ENCODE data around the gene RBM20. TPM values are rescaled to one million over a fixed set of nuclear protein-coding genes. Genes with fewer than 3 reads are reported as not detected.

RBM20 gene
- total RNA-seq, 1 donor from 2014 or later: 0.13 TPM

DNA sequence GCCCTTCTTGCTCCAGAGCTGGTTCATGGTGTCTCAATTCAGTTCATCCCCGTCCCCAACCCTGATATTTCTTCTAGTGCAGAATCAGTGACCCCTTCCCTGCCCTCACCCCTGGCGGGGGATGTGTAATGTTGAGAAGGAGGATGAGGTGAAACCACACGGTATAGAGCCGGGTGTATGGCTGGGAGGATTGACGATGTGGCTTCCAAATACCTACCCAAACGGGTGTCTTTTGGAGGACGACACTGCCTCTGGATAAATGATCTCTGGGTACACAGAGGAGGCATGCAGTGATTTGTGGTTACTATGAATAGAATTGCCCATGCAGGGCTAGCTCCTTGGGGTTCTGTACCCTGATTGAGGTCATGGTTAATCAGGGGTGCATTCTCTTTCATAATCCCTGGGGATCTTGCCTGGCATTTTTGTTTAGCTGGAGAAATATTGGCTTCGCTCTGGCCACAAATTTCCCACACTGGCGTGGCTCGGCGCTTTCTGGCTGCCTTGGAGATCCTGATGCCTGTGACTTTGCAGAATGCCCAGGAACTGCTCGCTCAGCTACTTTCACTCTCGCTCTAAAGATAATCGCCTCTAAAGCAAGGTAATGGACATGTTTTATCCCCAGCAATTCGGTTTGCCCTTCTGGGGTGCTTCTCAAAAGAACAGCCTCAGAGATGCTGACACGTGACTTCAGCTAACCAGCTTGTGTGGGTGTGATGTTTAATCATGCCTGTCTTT is 89.2 kb downstream of the RBM20 start:
- no peak for DNase-seq (ENCODE audit: low read depth, low spot score)

DNA sequence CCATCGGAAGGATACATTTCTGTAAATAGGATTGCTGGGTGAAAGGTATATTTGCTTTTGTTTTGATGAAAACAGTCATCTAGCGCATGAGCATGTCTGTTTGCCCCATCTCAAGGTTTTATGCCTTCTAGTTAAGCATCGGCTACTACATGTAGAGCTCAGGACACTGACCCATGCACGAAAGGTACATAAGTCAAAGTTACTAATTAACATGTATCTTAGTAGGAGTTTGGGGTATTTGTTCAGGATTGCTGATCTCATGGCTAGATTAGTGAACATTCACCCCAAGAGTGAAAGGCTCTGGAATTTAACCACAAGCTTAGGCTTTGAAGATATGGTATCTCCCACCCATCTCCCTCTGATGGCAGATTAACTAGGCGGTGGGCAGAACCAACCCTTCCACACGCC is 91.5 kb downstream of the RBM20 start:
- DNase-seq (ENCODE audit: low read depth, low spot score): no peak

DNA sequence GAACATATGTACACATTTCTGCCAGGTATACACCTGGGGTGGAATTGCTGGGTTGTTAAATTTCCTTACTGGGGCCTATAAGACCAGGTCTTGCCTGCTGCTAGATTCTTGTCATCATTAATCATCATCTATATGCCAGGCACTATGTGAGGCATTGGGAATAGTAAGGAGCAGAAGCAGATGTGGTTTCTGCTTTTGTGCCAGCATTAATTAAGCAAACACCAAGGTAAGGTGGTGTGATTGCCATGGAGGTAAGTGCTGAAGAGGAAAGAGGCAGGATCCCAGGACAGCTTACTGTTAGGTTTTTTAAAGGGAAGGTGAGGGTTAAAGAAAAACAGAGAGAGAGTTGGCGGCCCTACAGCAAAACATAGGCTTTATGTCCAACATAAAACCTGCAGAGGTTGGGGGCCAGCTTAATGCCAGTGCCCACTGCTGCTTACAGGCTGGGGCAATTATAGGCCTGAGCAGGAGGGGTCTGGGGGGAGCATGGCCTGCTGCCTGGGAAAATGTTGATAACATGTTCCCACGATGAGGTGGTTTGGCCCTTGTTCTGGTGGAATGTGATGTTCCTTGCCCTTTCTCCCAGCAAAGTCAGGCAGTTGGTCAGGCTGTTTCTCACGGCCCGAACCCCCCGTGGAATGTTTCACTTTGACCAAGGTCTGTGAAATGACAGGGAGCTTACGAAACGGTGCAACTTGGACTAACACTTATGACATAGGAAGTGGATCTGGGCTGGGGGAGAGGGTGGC is 93.9 kb downstream of the RBM20 start:
- DNase-seq (ENCODE audit: low read depth, low spot score): no peak

DNA sequence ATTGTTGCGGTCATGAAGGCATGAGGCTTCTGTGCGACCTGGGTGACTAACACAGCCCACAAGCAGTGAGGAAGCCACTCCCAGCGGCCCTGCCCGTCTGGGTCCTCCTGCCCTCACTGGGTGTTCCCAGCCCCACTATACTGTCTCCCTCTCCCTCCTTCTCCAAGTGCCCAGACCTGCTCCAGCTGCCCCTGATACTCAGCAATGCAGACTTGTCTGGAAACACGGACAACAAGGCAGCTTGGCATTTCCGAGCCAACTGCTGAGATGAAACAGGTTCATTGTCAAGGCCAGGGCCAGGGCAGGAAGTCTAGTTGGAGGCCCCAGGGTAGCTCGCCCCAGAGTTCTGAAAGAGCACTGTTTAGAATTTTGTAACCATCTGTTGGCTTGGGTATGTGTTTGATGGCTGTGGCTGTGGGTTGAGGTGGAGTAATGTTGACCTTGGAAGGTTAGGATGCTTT is 95.7 kb downstream of the RBM20 start:
- no peak for DNase-seq (ENCODE audit: low read depth, low spot score)

DNA sequence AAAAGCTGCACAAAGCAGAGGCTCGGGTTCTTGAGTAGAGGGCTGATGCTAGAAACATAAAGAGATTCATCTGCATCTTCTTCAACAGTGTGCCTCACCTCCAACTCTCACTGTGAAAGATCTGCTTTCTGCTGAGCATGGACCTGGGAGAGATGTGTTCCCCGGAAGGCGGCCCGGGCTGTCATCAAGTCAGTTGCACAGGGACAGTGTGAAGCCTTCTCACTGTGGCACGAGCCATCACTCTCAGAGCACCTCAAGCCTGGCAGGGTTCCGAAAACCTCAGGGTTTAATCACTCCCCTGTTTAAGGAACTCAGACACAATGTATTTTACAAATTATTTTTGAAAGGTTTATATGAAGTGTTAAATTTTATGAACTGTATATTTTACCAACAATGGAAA is 98.7 kb downstream of the RBM20 start:
- DNase-seq (ENCODE audit: low read depth, low spot score): no peak

DNA sequence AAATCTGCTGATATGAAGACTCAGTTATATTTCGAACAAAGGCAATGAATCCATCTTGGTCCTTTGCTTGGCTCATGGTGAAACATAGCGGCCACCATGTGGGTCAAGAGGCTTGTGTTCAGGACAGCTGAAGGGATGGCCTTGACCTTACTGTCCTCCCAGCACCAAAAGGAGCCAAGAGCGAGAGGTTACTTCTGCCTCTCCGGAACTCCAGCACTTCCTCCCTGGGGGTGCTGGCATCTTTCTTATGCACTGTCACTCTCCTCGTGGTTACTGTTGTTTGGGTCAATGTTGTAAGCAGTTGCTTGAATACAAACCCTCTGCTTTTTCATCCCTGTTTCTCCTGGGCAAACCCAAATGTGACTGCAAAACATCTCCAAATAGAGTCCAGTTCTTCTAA is 100.6 kb downstream of the RBM20 start:
- no peak for DNase-seq (ENCODE audit: low read depth, low spot score)

DNA sequence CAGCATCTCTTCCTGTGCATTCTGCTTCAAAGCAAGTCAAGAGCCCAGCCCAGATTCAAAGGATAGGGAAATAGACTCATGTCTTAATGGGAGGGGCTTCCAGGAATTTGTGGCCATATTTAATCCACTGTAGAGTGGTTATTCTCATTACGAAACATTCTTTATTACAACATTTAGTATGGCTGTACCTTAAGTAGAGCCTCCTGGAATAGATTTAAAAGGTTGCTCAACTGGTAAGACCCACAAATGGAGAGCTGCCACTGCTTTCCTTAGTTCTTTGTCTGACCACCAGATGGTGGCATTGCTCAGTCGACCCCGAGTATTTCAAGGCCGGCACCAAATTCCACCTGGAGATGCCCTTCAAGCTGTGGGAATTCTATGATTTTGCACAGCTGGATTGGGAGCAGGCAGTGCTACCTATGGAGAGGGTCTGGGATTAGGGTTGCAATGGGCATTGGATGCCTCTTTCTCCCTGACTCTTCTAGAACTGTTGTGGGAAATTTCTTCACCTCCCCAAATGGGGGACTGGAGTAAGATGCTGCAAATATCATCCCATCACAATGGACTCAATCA is 102.2 kb downstream of the RBM20 start:
- peak; percentile 51 for DNase-seq (ENCODE audit: low read depth, low spot score)

DNA sequence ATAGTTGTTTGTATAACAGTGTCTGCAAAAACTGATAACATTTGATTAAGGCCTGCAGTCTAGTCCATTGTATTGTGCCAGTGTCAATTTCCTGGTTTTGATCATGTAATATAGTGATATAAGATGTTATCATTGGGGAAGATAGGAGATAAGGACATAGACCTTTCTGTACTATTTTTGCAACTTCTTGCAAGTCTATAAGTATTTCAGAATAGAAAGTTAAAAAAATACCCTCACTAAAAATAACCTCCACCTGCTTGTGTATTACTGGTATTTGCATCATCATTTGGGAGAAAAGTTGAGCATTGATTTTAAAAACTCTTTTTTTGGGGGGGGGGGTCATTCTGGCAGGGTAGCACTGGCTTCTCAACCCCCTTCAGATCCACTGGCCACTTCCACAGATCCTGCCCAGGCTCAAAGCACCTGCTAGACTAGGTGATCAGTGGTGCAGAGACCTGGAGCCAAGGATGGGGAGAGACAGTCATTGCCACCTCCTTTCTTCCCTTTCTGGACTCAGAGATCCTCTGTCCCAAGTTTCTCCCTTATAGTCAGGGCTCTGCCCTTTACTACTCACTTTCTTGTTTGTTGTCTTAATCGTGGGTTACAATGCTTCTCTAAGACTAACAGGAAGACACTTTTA is 103.0 kb downstream of the RBM20 start:
- no peak for DNase-seq (ENCODE audit: low read depth, low spot score)

DNA sequence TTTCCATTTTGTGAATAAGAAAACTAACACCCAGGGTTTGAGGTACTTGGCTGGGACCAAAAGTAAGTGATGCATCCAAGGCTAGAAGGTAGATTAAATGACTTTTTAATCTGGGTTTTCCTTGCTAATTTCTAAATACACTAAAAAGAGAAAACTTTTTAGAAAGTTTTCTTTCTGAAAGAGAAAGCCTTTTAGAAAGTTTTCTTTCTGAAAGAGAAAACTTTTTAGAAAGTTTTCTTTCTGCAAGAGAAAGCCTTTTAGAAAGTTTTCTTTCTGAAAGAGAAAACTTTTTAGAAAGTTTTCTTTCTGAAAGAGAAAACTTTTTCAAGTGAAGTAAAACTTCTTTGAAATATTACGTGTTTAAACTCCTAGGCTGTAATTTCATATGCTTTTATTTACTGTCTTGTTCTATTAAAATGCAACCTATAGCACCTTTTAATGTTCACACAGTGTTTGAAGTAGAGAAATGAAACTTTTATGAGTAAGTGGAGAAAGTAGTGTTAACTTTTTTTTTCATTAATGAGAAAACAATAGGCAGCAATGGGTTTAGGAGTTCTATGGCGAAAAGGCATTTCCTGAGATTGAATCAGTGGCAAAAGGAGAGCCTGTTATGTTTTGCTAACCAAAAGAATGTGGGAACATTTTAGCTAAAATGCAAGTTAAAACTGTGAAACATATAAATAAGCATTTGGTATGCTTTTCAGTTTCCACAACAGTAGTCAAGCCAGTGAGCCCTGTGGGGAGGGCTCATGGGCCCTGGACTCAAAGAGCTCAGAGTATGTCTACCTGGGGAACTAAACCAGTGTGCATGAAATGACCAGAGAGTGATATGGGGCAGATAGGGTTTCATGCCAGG is 103.7 kb downstream of the RBM20 start:
- DNase-seq (ENCODE audit: low read depth, low spot score): peak; percentile 47

DNA sequence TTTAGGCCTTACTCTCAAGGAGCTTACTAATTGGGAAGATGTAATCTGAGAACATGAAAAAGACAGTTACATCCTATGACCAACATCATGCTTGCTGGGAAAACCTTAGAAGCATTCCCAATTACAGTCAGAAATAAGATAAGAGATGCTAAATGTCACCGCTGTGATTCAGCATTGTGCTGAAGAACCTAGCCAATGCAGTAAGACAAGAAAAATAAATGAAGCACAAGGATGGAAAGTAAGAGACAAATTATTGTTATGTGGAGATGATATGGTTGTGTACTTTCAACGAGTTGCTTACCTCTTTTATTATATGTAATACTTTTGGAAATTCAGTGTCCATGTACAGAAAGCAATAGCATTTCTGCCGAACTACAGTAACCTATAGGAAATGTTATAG is 104.8 kb downstream of the RBM20 start:
- no peak for DNase-seq (ENCODE audit: low read depth, low spot score)

DNA sequence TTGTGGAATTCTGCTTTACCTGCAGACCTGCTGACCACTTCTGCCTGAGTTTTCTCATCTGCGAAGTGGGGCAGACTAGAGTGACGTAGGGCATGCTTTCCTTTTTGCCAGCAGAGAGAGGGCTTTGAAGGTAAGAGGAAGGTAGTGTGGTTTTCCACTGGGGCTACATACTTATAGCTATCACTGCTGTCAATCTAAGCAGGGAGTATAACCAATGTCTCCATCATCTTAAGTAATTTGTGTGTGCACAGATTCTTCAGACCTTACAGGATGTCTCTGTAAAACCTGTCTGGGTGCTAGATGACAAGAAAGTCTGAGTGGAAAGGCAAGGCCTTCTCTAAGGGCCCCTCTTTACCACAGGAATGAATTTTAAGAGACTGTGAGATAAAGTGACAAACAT is 106.8 kb downstream of the RBM20 start:
- no peak for DNase-seq (ENCODE audit: low read depth, low spot score)

DNA sequence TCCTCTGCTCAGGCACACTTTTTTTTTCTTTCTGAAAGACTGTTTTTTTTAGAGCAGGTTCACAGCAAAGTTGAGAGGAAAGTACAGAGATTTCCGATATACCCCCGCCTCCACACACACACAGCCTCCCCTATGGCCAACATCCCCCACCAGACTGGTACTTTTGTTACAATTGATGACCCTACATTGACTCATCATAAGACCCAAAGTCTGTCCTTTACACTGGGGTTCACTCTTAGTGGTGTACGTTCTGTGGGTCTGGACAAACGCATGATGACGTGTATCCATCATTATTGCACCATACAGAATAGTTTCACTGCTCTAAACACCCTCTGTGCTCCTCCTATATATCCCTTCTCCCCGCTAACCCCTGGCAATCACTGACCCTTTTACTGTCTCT is 107.7 kb downstream of the RBM20 start:
- DNase-seq (ENCODE audit: low read depth, low spot score): no peak

DNA sequence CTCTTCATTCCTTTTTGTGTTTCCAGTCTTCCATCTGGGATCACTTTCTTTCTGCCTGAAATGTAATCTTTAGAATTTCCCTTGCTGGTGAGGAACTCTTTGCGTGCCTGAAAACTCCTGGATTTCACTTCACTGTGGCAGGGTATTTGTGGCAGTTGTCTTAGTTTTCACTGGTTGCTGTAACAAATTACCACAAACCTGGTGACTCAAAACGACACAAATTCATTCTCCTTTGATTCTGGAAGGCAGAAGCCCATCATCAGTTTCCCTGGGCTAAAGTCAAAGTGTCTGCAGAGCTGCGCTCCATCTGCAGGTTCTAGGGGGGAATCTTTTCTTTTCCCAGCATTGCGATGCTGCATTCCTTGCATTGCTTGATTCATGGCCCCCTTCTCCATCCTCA is 109.3 kb downstream of the RBM20 start:
- DNase-seq (ENCODE audit: low read depth, low spot score): no peak

DNA sequence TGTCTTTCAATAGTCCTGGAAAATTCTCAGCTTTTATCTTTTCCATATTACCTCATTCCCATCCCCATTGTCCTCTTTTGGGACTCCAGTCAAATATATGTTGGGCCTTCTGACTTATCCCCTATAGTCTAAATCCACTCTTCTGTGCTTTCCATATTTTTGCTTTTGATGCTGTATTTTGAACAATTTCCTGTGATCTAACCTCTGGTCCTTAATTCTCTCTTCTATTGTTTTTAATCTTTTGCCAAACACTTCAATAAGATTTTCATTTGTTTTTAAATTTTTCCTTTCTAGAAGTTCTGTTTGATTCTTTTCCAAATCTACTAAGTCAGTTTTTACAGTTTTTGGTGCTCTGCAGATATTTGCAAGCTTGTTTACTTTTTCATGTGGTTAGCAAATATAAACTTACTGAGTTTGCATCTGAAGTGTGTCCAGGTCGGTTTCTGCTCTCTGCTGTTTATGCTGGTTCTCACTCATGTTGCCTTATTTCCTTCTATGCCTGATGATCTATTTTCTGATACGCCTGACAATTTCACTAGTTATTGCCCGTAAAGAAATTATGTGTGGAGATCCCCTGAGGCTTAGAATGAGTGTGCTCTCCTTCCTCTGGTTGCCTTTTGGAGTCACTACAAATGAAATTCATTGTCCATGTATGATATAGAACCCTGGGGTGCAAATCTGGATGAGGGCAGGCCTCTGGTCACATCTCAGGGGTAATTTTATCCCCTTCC is 110.4 kb downstream of the RBM20 start:
- no peak for DNase-seq (ENCODE audit: low read depth, low spot score)

DNA sequence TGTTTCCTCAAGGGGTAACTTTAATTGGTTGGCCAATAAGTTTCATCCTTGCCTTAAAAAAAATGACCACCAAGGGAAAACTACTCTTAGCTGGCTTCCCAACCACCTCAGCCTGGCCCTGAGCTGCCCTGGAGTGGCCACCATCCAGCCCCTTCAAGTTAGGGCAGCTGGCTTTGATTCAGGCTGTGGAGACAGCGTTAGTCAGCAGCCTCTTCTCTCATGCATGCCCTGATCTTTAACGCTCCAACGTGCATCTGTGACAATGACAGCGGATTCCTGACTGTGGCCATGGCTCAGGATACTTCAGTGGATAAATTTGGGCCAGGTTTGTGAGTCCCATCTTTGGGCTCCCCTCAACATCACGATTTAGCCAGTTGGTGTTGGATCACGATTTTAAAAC is 111.6 kb downstream of the RBM20 start:
- DNase-seq (ENCODE audit: low read depth, low spot score): no peak

DNA sequence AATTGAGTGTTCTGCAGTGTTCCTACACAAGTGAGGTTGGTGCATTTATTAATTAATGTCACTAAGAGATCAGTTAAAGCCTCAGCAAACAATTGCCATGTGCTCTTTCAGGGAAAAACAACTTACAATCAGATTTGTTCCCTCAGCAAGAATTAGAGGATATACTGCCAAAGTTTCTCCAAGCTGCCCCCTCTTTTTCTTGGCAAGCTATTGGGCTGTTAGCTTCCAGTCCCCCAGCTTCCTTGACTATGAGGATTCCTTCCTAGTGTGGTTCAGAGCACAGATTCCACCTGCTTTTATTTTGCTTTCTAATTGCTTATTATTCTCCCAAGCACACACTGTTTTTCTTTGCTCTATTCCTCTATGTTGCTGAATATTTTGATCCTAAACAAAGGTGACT is 112.7 kb downstream of the RBM20 start:
- DNase-seq (ENCODE audit: low read depth, low spot score): no peak

DNA sequence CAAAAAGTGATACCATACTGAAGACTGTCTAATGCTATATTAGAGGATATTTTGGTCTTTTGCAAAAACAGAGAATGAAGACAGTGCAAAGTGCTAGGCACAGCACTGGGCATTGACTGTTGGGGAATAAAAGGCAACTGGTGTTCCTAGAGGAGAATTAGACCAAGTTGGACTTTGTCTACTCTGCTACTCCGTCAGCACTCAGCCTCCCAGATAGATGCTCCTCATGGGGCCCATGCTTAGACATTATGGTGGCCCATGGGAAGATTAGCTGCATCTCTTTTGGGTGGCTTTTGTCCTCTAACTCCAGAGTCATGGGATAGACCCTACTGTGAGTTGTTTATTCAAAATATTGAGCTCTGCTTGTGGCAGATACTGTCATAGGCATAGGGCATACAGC is 113.5 kb downstream of the RBM20 start:
- no peak for DNase-seq (ENCODE audit: low read depth, low spot score)

DNA sequence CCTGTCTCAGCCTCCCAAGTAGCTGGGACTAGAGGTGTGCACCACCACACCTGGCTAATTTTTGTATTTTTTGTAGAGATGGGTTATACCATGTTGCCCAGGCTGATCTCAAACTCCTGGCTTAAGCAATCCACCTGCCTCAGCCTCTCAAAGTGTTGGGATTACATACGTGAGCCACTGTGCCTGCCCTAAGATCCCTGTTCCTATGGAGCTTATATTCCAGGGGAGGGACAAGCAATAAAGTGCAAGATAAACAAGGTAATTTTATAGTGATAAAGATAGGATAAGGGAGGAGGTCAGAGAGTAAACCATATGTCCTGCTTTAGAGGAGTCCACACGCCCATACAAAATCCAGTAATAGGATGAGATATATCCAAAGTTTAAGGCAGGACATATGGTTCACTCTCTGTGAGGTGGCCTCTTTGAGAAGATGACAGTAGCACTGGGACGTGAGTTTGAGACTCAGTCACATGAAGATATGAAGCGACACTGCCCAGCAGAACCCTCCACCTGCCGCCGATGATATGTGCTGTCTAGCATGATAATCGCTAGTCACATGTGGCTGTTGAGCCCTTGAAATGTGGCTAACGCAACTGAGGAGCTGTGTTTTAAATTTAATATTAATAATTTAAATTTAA is 114.1 kb downstream of the RBM20 start:
- no peak for DNase-seq (ENCODE audit: low read depth, low spot score)

DNA sequence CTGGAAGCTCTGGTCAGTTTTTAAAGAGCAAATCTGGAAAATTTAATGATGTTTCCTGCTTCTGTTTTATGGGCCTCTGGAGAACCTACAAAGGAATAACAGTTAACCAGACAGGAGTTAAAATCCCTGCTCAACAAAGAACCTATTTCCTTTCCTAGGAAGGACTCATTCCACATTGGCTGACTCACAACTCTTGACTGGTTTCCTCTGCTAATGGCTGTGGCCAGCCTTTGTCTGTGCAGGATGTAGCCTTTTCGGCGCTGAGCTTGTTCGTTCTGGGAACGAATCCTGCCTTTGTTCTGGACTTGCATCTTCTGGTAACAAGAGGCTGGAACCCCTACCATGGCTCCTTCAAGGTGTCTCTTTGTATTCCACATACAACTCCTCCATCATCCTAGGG is 114.8 kb downstream of the RBM20 start:
- DNase-seq (ENCODE audit: low read depth, low spot score): peak; percentile 63

DNA sequence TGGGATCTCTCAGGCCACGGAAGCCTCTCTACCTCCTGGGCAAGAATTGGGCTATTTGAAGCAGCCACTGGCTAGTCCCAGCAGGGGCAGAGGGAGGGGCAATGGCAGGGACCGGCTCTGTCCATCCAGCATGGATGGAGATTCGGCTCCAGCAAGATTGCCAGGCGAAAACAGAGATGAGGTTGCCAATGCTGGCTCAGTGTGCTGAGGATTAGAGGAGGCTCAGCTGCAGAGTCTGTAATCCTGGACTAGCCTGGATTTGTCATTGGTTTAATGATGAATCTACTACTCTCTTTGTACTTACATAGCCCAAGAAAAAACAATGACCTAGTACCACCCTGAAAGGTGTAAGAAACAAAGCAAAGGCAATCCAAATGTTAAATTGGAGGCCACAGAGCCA is 115.4 kb downstream of the RBM20 start:
- DNase-seq (ENCODE audit: low read depth, low spot score): no peak

Data from pulmonary artery endothelial cell (primary cell).